GM12878 (cell line): Measurements from ENCODE around the gene CRELD2. TPM values are rescaled to one million over a fixed set of nuclear protein-coding genes. Genes with fewer than 3 reads are reported as not detected.

Experiments
- EP300 ChIP-seq, 2 experiments: fragments of 150-350 bp in 1 of 2; IDR thresholded peaks; 2 replicates each; pipeline ENCODE4 v1.6.1; 2011 to 2012; ENCODE audit warnings: low read depth in 2 of 2, low read length in 2 of 2, borderline replicate concordance in 1 of 2, improper control_type of control experiment in 1 of 2, inconsistent platforms in 1 of 2; ENCODE audit not compliant: control insufficient read depth in 1 of 2
- ESRRA ChIP-seq: IDR thresholded peaks from 2 replicates; pipeline ENCODE4 v1.6.1; 2012; ENCODE audit warnings: mild to moderate bottlenecking, low read length, improper control_type of control experiment
- HDAC2 ChIP-seq: fragments of 200-600 bp; sonication (generic); IDR thresholded peaks from 2 replicates; pipeline ENCODE4 v1.6.1; 2017
- IKZF2 ChIP-seq, 2 experiments: fragments of 450-650 bp; IDR thresholded peaks; 2 replicates each; pipeline ENCODE4 v1.6.1; 2017; ENCODE audit warnings: mild to moderate bottlenecking in 2 of 2, moderate library complexity in 2 of 2
- KDM1A ChIP-seq: fragments of 200-600 bp; sonication (generic); IDR thresholded peaks from 2 replicates; pipeline ENCODE4 v1.6.1; 2016; ENCODE audit warnings: borderline replicate concordance
- NR2C1 ChIP-seq: fragments of 450-650 bp; IDR thresholded peaks from 2 replicates; pipeline ENCODE4 v1.6.1; 2017; ENCODE audit warnings: antibody characterized with exemption, mild to moderate bottlenecking, moderate library complexity
- POLR2AphosphoS5 ChIP-seq: IDR thresholded peaks from 2 replicates; pipeline ENCODE4 v1.6.1; 2011; ENCODE audit warnings: mild to moderate bottlenecking, low read length, inconsistent platforms
- RAD51 ChIP-seq: fragments of 450-650 bp; IDR thresholded peaks from 2 replicates; pipeline ENCODE4 v1.6.1; 2016; ENCODE audit warnings: moderate library complexity, mild to moderate bottlenecking, inconsistent platforms
- RB1 ChIP-seq: fragments of 450-650 bp; formaldehyde crosslinking; IDR thresholded peaks from 2 replicates; pipeline ENCODE4 v1.6.1; 2017; ENCODE audit warnings: mild to moderate bottlenecking, borderline replicate concordance
- TAF1 ChIP-seq: IDR thresholded peaks from 2 replicates; pipeline ENCODE4 v1.6.1; 2011; ENCODE audit warnings: mild to moderate bottlenecking, low read depth, low read length, borderline replicate concordance
- TCF12 ChIP-seq: IDR thresholded peaks from 2 replicates; pipeline ENCODE4 v1.6.1; 2011; ENCODE audit warnings: low read depth, mild to moderate bottlenecking, low read length
- TCF7 ChIP-seq: IDR thresholded peaks from 2 replicates; pipeline ENCODE4 v1.6.1; 2014; ENCODE audit warnings: antibody characterized with exemption, borderline replicate concordance
- ZNF24 ChIP-seq: fragments of 450-650 bp; IDR thresholded peaks from 2 replicates; pipeline ENCODE4 v1.6.1; 2017; ENCODE audit warnings: antibody characterized with exemption, mild to moderate bottlenecking
- ZSCAN29 ChIP-seq: fragments of 450-650 bp; IDR thresholded peaks from 2 replicates; pipeline ENCODE4 v1.6.1; 2017; ENCODE audit warnings: mild to moderate bottlenecking, moderate library complexity
- polyA plus RNA-seq, 11 experiments: library from polyadenylated mRNA; depleted of rRNA in 4 of 11; unstranded in 6 of 11; stranded (reverse) in 5 of 11; fragments of >200 nt; fragmentation: Nextera tagmentation in 4 of 11; fragmentation: Illumina TruSeq in 1 of 11; extraction: Ambion mirVana in 4 of 11; extraction: Trizol in 1 of 11; gene quantifications; 1 replicate in 1 of 11; 2 replicates in 10 of 11; pipeline versions ENCODE4 v1.2.1 to v1.2.3, GENCODE V29; 2011 to 2016; ENCODE audit warnings: inconsistent platforms in 2 of 11, missing spikeins in 2 of 11, low read depth in 1 of 11
- total RNA-seq, 4 experiments: library from RNA; depleted of rRNA in 3 of 4; stranded (reverse); fragments of >200 nt in 3 of 4; fragmentation: Illumina TruSeq in 1 of 4; extraction: Trizol in 1 of 4; gene quantifications; 2 replicates each; pipeline versions ENCODE4 v1.2.1 to v1.2.3, GENCODE V29; 2013 to 2021
- TF ChIP-seq, protein P1 (sequence below): fragments of 450-650 bp; formaldehyde crosslinking; IDR thresholded peaks from 2 replicates; pipeline ENCODE4 v1.5.0; 2022; ENCODE audit warnings: mild to moderate bottlenecking, missing genetic modification characterization
- TF ChIP-seq, protein P2 (sequence below): fragments of 450-650 bp; IDR thresholded peaks from 2 replicates; pipeline ENCODE4 v1.6.1; 2016; ENCODE audit warnings: mild to moderate bottlenecking
- TF ChIP-seq, protein P3 (sequence below): fragments of 450-650 bp; IDR thresholded peaks from 2 replicates; pipeline ENCODE4 v1.6.1; 2017; ENCODE audit warnings: mild to moderate bottlenecking, moderate library complexity
- TF ChIP-seq, protein P4 (sequence below): fragments of 450-650 bp; IDR thresholded peaks from 2 replicates; pipeline ENCODE4 v1.6.1; 2017; ENCODE audit warnings: antibody characterized with exemption, mild to moderate bottlenecking, moderate library complexity

The CRELD2 gene
- total and polyA plus RNA-seq, 10 of the 15 experiments (the other 5 are each of a cell fraction or from before 2014, with no cell fraction given) = 9.4 to 111 (median 25.9) TPM

DNA sequence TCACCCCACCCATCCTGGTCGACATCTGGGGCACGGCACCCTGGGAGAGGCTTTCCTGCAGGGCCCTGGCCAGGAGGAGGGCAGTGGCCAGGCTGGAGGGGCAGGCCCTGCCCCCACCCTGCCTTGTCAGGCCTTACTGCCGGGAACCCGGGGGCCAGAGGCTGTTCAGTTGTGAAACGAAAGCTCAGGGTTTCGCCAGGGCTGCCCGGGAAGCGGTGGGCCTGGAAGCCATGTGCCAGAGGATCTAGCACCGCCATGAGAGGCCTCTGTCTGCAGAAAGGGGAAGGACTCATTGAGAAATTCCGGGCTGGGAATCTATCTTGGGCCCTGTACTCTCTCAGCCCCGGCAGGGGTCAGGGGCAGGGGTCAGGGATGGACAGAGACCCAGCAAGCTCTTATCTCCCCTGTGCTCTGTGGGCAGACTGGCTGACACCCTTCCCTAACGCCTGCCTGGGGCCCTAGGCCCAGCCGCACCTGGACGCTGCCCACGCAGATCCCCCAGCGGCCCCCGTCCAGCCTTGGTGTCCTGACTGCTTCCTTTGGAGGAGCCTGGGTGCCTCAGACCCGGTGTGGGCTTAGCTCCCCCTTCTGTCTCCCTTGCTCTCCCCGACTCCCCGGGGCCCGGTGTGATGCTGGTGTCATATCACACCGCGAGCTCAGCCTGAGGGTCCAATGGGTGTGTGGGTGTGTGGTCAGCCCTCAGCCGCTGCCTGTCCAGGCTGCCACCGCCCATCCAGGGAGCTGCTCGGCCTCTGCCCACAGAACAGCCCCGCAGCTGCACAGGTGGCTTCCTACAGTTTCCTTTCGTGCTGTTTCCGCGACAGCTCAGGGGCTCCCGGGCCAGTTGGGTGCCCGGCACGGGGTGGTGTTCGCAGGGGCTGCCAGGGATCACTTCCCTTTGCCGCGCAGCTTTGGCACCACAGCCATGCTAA lies 48.6 kb downstream of the CRELD2 start (continued):
- TF ChIP-seq, protein P1, sequence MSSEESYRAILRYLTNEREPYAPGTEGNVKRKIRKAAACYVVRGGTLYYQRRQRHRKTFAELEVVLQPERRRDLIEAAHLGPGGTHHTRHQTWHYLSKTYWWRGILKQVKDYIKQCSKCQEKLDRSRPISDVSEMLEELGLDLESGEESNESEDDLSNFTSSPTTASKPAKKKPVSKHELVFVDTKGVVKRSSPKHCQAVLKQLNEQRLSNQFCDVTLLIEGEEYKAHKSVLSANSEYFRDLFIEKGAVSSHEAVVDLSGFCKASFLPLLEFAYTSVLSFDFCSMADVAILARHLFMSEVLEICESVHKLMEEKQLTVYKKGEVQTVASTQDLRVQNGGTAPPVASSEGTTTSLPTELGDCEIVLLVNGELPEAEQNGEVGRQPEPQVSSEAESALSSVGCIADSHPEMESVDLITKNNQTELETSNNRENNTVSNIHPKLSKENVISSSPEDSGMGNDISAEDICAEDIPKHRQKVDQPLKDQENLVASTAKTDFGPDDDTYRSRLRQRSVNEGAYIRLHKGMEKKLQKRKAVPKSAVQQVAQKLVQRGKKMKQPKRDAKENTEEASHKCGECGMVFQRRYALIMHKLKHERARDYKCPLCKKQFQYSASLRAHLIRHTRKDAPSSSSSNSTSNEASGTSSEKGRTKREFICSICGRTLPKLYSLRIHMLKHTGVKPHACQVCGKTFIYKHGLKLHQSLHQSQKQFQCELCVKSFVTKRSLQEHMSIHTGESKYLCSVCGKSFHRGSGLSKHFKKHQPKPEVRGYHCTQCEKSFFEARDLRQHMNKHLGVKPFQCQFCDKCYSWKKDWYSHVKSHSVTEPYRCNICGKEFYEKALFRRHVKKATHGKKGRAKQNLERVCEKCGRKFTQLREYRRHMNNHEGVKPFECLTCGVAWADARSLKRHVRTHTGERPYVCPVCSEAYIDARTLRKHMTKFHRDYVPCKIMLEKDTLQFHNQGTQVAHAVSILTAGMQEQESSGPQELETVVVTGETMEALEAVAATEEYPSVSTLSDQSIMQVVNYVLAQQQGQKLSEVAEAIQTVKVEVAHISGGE (CRISPR knock-in tag) = no peak
- TF ChIP-seq TCF7 (no peak), EP300 (IDR thresholded peaks at IDR 0.05; ENCODE audit: borderline replicate concordance in 1 of 2, control insufficient read depth in 1 of 2, low read depth in 2 of 2, low read length in 2 of 2) (no peak), ZNF24 (no peak), NR2C1 (no peak), KDM1A (no peak), ESRRA (no peak), POLR2AphosphoS5 (peak; percentile 29; the same call in 1 of the 2 replicates), TAF1 (no peak), ZSCAN29 (no peak), RB1 (no peak), IKZF2 (IDR thresholded peaks at IDR 0.05) (peak in 1 of 2 experiments; percentile 38; a peak in 2 of 4 replicates), TCF12 (0 out of 2 replicates have a peak, but pooled peaks have one; percentile 22), HDAC2 (no peak), RAD51 (no peak)
- TF ChIP-seq, protein P2, sequence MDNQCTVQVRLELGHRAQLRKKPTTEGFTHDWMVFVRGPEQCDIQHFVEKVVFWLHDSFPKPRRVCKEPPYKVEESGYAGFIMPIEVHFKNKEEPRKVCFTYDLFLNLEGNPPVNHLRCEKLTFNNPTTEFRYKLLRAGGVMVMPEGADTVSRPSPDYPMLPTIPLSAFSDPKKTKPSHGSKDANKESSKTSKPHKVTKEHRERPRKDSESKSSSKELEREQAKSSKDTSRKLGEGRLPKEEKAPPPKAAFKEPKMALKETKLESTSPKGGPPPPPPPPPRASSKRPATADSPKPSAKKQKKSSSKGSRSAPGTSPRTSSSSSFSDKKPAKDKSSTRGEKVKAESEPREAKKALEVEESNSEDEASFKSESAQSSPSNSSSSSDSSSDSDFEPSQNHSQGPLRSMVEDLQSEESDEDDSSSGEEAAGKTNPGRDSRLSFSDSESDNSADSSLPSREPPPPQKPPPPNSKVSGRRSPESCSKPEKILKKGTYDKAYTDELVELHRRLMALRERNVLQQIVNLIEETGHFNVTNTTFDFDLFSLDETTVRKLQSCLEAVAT = no peak
- TF ChIP-seq, protein P3, sequence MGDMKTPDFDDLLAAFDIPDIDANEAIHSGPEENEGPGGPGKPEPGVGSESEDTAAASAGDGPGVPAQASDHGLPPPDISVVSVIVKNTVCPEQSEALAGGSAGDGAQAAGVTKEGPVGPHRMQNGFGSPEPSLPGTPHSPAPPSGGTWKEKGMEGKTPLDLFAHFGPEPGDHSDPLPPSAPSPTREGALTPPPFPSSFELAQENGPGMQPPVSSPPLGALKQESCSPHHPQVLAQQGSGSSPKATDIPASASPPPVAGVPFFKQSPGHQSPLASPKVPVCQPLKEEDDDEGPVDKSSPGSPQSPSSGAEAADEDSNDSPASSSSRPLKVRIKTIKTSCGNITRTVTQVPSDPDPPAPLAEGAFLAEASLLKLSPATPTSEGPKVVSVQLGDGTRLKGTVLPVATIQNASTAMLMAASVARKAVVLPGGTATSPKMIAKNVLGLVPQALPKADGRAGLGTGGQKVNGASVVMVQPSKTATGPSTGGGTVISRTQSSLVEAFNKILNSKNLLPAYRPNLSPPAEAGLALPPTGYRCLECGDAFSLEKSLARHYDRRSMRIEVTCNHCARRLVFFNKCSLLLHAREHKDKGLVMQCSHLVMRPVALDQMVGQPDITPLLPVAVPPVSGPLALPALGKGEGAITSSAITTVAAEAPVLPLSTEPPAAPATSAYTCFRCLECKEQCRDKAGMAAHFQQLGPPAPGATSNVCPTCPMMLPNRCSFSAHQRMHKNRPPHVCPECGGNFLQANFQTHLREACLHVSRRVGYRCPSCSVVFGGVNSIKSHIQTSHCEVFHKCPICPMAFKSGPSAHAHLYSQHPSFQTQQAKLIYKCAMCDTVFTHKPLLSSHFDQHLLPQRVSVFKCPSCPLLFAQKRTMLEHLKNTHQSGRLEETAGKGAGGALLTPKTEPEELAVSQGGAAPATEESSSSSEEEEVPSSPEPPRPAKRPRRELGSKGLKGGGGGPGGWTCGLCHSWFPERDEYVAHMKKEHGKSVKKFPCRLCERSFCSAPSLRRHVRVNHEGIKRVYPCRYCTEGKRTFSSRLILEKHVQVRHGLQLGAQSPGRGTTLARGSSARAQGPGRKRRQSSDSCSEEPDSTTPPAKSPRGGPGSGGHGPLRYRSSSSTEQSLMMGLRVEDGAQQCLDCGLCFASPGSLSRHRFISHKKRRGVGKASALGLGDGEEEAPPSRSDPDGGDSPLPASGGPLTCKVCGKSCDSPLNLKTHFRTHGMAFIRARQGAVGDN = no peak
- TF ChIP-seq, protein P4, sequence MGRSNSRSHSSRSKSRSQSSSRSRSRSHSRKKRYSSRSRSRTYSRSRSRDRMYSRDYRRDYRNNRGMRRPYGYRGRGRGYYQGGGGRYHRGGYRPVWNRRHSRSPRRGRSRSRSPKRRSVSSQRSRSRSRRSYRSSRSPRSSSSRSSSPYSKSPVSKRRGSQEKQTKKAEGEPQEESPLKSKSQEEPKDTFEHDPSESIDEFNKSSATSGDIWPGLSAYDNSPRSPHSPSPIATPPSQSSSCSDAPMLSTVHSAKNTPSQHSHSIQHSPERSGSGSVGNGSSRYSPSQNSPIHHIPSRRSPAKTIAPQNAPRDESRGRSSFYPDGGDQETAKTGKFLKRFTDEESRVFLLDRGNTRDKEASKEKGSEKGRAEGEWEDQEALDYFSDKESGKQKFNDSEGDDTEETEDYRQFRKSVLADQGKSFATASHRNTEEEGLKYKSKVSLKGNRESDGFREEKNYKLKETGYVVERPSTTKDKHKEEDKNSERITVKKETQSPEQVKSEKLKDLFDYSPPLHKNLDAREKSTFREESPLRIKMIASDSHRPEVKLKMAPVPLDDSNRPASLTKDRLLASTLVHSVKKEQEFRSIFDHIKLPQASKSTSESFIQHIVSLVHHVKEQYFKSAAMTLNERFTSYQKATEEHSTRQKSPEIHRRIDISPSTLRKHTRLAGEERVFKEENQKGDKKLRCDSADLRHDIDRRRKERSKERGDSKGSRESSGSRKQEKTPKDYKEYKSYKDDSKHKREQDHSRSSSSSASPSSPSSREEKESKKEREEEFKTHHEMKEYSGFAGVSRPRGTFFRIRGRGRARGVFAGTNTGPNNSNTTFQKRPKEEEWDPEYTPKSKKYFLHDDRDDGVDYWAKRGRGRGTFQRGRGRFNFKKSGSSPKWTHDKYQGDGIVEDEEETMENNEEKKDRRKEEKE = no peak
